HUDEP-2 (cell line): ENCODE measurements around the gene OR1C1.
"Not testable (repeated sequence)": the region's sequence is repeated elsewhere in the genome, so short reads cannot be mapped to it uniquely, and the experiment has no call there.

Experiments
- DNase-seq, 76 experiments: peaks; one replicate each; lab custom pipeline; 2025; ENCODE audit not compliant: unreplicated experiment in 76 of 76; lab: John Stamatoyannopoulos, UW

OR1C1 gene, protein sequence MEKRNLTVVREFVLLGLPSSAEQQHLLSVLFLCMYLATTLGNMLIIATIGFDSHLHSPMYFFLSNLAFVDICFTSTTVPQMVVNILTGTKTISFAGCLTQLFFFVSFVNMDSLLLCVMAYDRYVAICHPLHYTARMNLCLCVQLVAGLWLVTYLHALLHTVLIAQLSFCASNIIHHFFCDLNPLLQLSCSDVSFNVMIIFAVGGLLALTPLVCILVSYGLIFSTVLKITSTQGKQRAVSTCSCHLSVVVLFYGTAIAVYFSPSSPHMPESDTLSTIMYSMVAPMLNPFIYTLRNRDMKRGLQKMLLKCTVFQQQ

GRCh38 chr1:247760456-247760855, at the start of gene OR1C1:
Gene OR1C1 (minus strand): TSS chr1:247760556. CDS start chr1:247758406, 2,150 bp downstream.
- no peak for DNase-seq

- DNase-seq = no peak
Measured at GRCh38 chr1:247797518-247797917, 37.2 kb upstream of the OR1C1 start.

DNA sequence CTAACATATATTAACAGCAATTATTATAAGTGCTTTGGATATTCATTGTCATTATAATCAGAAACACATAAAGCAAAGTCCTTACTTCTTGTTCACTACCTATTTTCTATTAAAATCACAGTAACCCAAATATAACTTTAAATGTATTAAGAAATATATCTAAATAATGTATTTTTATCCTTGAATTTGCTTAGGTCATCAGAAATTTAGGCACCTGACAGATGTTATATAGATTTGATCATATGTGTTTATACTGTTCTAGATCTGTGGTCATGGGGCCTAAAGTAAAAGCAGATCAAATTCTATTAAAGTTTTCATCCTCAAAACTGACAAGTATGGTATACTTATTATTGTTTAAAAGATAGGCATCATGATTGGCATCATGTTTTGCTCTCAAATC, 9.2 kb upstream of the OR1C1 start:
- DNase-seq = no peak

DNA sequence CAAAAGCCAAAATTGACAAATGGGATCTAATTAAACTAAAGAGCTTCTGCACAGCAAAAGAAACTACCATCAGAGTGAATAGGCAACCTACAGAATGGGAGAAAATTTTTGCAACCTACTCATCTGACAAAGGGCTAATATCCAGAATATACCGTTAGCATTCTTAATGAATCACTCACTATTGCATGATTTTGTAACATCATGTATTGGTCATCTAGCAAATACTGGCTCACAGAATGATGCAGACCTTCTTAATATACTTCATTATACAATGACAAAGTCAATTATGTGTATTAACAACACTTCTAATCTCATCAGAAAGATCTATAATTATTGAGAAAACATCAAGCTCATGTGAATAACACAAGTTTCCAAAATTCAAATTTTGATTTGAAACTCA, 6.0 kb downstream of the OR1C1 start:
- not testable (repeated sequence) for DNase-seq

- DNase-seq = no peak
Measured at GRCh38 chr1:247749870-247750269, 10.5 kb downstream of the OR1C1 start.

DNA sequence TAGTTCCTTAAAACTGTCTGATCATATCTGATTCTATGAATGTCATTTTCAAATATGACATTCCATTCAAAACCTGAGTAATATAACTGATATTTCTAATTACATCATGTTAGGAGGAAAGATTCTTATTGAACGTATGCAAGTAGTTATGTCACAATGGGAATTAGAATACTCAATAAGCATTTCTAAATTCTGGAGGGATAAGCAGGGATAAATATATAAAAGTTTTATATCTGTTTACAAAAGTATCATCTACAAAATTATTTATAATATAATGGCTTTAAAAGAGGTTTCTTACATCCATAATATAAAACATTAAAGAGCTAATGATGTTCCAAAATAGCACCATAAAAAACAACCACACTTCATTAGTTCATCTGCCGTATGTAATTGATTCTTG, 12.3 kb downstream of the OR1C1 start, which contains the start of gene OR14A2:
Gene OR14A2, minus strand, starts transcription at position 101 of the 400 bp plus-strand sequence.
- no peak for DNase-seq

DNA sequence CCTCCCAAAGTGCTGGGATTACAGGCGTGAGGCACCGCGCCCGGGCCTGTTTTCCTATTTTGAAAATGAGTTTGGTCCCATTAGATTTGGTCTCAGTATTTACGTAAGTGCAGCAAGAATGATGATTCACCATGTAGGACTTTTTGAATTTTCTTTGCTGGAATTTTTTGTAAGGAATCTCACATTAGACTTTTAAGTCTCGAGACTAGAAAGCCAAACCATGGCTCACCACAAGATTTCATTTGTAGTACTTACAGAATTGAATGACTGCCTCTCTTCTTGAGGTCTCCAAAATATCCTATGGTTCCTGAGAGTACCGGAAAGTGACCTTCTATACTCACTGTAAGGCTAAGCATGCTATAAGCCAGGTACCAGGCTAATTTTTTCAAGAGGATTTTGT, 12.7 kb downstream of the OR1C1 start:
- DNase-seq = no peak

GRCh38 chr1:247746391-247746935, 13.9 kb downstream of the OR1C1 start:
- no peak for DNase-seq

DNA sequence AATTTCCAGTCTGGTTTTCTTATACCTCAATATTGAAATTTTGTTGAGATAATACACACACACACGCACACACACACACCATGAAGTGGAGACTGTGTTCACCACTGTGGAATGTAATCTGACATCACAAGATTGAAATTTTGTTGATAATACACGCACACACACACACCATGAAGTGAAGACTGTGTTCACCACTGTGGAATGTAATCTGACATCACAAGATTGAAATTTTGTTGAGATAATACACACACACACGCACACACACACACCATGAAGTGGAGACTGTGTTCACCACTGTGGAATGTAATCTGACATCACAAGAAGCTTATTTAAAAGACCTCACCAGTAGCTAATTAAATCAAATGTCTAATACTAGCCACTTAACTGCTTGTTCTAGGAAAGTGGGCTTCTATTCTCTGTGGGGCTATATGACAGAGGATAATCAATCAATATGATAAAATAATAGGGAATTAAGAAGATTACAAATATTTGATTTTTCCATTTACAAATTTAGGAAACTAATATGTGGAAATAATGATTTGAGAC, 18.1 kb downstream of the OR1C1 start:
- DNase-seq = not testable (repeated sequence)

DNA sequence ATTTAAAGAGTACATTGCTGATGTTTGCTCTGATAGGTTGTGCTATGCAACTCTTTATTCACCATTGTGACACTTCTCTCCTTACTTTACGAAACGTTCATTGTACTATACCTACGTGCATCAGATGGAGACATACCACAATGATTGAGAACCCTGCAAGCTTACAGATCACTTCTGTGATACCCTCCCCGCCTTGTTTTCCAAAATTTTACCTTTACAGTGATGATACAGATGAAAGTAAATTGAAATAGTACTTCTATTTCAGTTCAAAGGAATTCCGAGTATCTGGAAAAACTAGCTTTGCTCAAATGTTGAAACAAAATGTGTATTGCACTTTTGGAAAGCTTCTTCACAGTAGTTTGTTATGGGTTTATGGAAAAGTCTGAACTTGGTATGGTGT, 18.6 kb downstream of the OR1C1 start:
- DNase-seq = no peak

GRCh38 chr1:247740721-247741120, 19.6 kb downstream of the OR1C1 start:
- no peak for DNase-seq

- no peak for DNase-seq
Measured at GRCh38 chr1:247738315-247738714, 22.0 kb downstream of the OR1C1 start, which contains the start of gene OR14K1. Gene OR14K1 (plus strand): TSS chr1:247738615. CDS start chr1:247738615, 0 bp downstream.

- DNase-seq = no peak
Measured at GRCh38 chr1:247721222-247721621, 39.1 kb downstream of the OR1C1 start.

GRCh38 chr1:247716546-247716945, 43.8 kb downstream of the OR1C1 start, which contains the start of gene OR6F1:
Gene OR6F1 (minus strand): TSS chr1:247716646. CDS start chr1:247712755, 3,891 bp downstream.
- DNase-seq = no peak

- DNase-seq = no peak
Measured at GRCh38 chr1:247713753-247714152, 46.6 kb downstream of the OR1C1 start.

GRCh38 chr1:247710681-247711080, 49.7 kb downstream of the OR1C1 start:
- DNase-seq = not testable (repeated sequence)
